H1 (cell line): ENCODE measurements around the gene LCN6. TPM values are rescaled to one million over a fixed set of nuclear protein-coding genes. Genes with fewer than 3 reads are reported as not detected.

Experiments
- CEBPB ChIP-seq: IDR thresholded peaks from 2 replicates; pipeline ENCODE4 v1.6.1; 2012; ENCODE audit warnings: low read depth, low read length
- FOSL1 ChIP-seq: IDR thresholded peaks from 2 replicates; pipeline ENCODE4 v1.6.1; 2011; ENCODE audit warnings: mild to moderate bottlenecking, low read depth, low read length, moderate library complexity; ENCODE audit not compliant: insufficient read depth
- MAFK ChIP-seq: IDR thresholded peaks from 2 replicates; pipeline ENCODE4 v1.6.1; 2012; ENCODE audit warnings: low read depth, mild to moderate bottlenecking, improper control_type of control experiment, low read length
- POLR2AphosphoS5 ChIP-seq: IDR thresholded peaks from 2 replicates; pipeline ENCODE4 v1.6.1; 2011; ENCODE audit warnings: low read depth, low read length
- TAF7 ChIP-seq: optimal IDR thresholded peaks from 2 replicates; pipeline ENCODE3; 2011; ENCODE audit warnings: low read depth, mild to moderate bottlenecking, inconsistent platforms, low read length, moderate library complexity, borderline replicate concordance
- USF2 ChIP-seq: IDR thresholded peaks from 2 replicates; pipeline ENCODE4 v1.6.1; 2011; ENCODE audit warnings: low read length, improper control_type of control experiment
- polyA plus RNA-seq, 7 experiments: library from polyadenylated mRNA; depleted of rRNA in 3 of 7; stranded (reverse) in 5 of 7; unstranded in 2 of 7; fragments of >200 nt in 5 of 7; fragments of 200-250 nt in 2 of 7; gene quantifications; 1 replicate in 5 of 7; 2 replicates in 1 of 7; 4 replicates in 1 of 7; pipeline versions ENCODE4 v1.2.1 to v1.2.3, GENCODE V29; 2011 to 2013; ENCODE audit warnings: missing spikeins in 2 of 7, mixed read lengths in 2 of 7
- total RNA-seq: library from RNA; stranded (reverse); fragmentation: NEBNext Ultra II Directional; extraction: Animal tissue kit (Norgen Biotek cat#: 25700); gene quantifications from 2 replicates; pipeline ENCODE4 v1.2.1, GENCODE V29; 2021

Gene LCN6
- total and polyA plus RNA-seq, 2 of the 8 experiments (the other 6 are each of a cell fraction or from before 2014, with no cell fraction given), result not detected

- TF ChIP-seq TAF7, result no peak
- TF ChIP-seq USF2, result no peak
- no peak for TF ChIP-seq POLR2AphosphoS5
- no peak for TF ChIP-seq FOSL1
- no peak for TF ChIP-seq MAFK
- no peak for TF ChIP-seq CEBPB
- TF ChIP-seq, all 59 proteins: peak for 0
Measured at GRCh38 chr9:136793086-136793946, 45.0 kb upstream of the LCN6 start (continued).
